Measurements from ENCODE around the gene KIRREL3. TPM values are rescaled to one million over a fixed set of nuclear protein-coding genes. Genes with fewer than 3 reads are reported as not detected.

Gene KIRREL3
- total and polyA plus RNA-seq, 7 experiments from 2014 or later: not detected

DNA sequence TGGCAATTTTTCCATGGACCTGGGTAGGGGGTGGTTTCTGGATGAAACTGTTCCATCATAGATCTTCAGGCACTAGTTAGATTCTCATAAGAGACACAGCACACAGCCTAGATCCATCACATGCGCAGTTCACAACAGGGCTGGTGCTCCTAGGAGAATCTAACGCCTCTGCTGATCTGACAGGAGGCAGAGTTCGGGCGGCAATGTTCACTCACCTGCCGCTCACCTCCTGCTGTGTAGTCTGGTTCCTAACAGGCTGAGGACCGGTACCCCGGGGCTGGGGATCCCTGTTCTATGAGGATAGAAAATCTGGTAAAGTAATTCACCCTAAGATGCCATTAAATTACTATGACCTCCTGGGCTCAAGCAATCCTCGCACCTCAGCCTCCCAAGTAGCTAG, 318.0 kb downstream of the KIRREL3 start:
- intact Hi-C loops (cut with micrococcal nuclease): no loop called here
- CTCF ChIA-PET: no interaction called here
- Mint-ChIP-seq H3K36me3 (no peaks in the 10 kb centered on the region), H3K27me3 (peaks cover 0 to 28% (median 11%) of the 10 kb centered on the region in 5 donors), H3K9me3 (peaks cover 0 to 4% (median 0%) of the 10 kb centered on the region in 11 donors), H3K4me1 (no peaks in the 10 kb centered on the region), H3K27ac (no peak overlapping the region), H3K4me3 (no peak overlapping the region)
- no peaks in the 10 kb centered on the region for H3K9me3 ChIP-seq (ENCODE audit: control insufficient read depth in 2 of 3, low read length in 3 of 3)
- DNase-seq: no peak
- no peak for ATAC-seq
- POLR2A ChIA-PET: no interaction called here
- no peaks in the 10 kb centered on the region for H3K4me1 ChIP-seq (ENCODE audit: control insufficient read depth in 2 of 2, insufficient read depth in 2 of 2, low read length in 2 of 2)
- no peak overlapping the region for H3K27ac ChIP-seq (ENCODE audit: low read depth, low read length)
- H3K27me3 ChIP-seq (ENCODE audit: control insufficient read depth in 2 of 2, insufficient read depth in 2 of 2, low read length in 2 of 2): no peaks in the 10 kb centered on the region
- no peak overlapping the region for H3K4me3 ChIP-seq (ENCODE audit: low read length)
- no peaks in the 10 kb centered on the region for H3K36me3 ChIP-seq (ENCODE audit: control insufficient read depth in 2 of 3, insufficient read depth in 3 of 3, low read length in 3 of 3)

DNA sequence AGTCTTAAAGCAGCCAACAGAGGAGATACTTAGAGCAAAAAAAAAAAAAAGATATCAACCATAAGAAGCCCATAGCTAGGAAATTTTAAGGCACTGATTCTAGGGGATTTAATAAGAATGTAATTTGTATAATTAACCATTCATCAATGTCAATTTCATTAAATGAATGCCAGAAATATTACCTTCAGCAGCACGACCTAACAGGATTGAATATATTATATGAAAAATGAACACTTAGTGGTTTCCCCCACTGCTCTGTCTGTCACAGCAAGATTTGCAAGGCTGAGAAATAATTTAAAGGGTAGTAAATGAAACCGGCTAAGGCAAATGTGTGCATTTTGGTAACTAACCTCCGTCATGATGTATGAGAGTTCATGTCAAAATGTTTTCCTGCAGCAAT, 319.9 kb downstream of the KIRREL3 start:
- no peaks in the 10 kb centered on the region for H3K9me3 ChIP-seq (ENCODE audit: control insufficient read depth in 2 of 3, low read length in 3 of 3)
- CTCF ChIA-PET: no interaction called here
- peaks cover 2 to 30% (median 6%) of the 10 kb centered on the region in 5 donors for H3K27me3 Mint-ChIP-seq
- POLR2A ChIA-PET: no interaction called here
- H3K27me3 ChIP-seq (ENCODE audit: control insufficient read depth in 2 of 2, insufficient read depth in 2 of 2, low read length in 2 of 2): no peaks in the 10 kb centered on the region
- ATAC-seq (no peak), DNase-seq (no peak)
- no peak overlapping the region for H3K27ac ChIP-seq (ENCODE audit: low read depth, low read length)
- no peak overlapping the region for H3K27ac Mint-ChIP-seq
- H3K4me3 Mint-ChIP-seq: no peak overlapping the region
- no peaks in the 10 kb centered on the region for H3K4me1 ChIP-seq (ENCODE audit: control insufficient read depth in 2 of 2, insufficient read depth in 2 of 2, low read length in 2 of 2)
- no peaks in the 10 kb centered on the region for H3K36me3 ChIP-seq (ENCODE audit: control insufficient read depth in 2 of 3, insufficient read depth in 3 of 3, low read length in 3 of 3)
- peaks cover 0 to 4% (median 0%) of the 10 kb centered on the region in 11 donors for H3K9me3 Mint-ChIP-seq
- H3K4me3 ChIP-seq (ENCODE audit: low read length): no peak overlapping the region
- intact Hi-C loops (cut with micrococcal nuclease): no loop called here
- no peaks in the 10 kb centered on the region for H3K36me3 Mint-ChIP-seq
- no peaks in the 10 kb centered on the region for H3K4me1 Mint-ChIP-seq

DNA sequence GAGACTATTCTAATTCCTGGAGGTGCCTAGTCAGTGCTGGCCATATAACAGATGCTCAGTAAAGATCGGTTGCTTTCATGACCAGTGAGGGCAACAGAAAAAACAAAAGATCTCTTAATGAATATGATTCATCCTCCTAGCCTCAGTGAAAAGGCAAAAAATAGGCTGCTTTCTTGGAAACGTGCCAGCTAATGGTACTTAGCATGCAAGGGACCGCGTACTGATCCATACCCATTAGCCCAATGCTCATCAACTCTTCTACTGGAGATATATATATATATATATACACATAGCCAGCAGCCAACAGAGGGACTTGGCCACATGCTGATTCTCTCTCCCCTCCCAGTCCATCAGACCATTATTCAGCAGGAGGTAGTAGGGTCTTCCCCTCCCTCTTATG, 320.4 kb downstream of the KIRREL3 start:
- H3K4me3 Mint-ChIP-seq: no peak overlapping the region
- no peaks in the 10 kb centered on the region for H3K4me1 Mint-ChIP-seq
- no peak overlapping the region for H3K4me3 ChIP-seq (ENCODE audit: low read length)
- H3K36me3 ChIP-seq (ENCODE audit: control insufficient read depth in 2 of 3, insufficient read depth in 3 of 3, low read length in 3 of 3): no peaks in the 10 kb centered on the region
- H3K9me3 ChIP-seq (ENCODE audit: control insufficient read depth in 2 of 3, low read length in 3 of 3): no peaks in the 10 kb centered on the region
- no peak overlapping the region for H3K27ac ChIP-seq (ENCODE audit: low read depth, low read length)
- intact Hi-C loops (cut with micrococcal nuclease): no loop called here
- H3K27me3 ChIP-seq (ENCODE audit: control insufficient read depth in 2 of 2, insufficient read depth in 2 of 2, low read length in 2 of 2): no peaks in the 10 kb centered on the region
- H3K27me3 Mint-ChIP-seq: peaks cover 2 to 32% (median 9%) of the 10 kb centered on the region in 5 donors
- H3K9me3 Mint-ChIP-seq: peaks cover 0 to 4% (median 0%) of the 10 kb centered on the region in 11 donors
- H3K4me1 ChIP-seq (ENCODE audit: control insufficient read depth in 2 of 2, insufficient read depth in 2 of 2, low read length in 2 of 2): no peaks in the 10 kb centered on the region
- ChIA-PET CTCF (no interaction called here), POLR2A (no interaction called here)
- ATAC-seq: no peak
- no peak overlapping the region for H3K27ac Mint-ChIP-seq
- no peaks in the 10 kb centered on the region for H3K36me3 Mint-ChIP-seq
- DNase-seq: no peak

DNA sequence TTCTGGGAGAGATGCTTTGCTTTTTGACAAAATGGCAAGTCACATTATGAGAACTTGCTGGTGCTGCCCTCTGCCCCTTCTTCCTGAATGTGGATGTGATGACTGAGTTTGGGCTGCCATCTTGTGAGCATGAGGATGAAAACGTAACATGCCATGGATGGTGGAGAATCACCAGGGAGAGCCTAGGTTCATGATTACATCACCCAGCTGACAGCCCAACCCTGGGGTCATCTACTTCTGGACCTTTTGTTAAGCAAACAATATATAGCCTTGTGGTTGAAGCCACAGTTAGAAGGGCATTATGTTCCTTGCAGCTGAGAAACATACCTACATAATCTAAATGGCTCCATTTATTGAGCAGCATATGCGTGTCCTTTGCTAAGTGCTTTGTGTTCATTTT, 321.5 kb downstream of the KIRREL3 start:
- ATAC-seq: no peak
- H3K27ac ChIP-seq (ENCODE audit: low read depth, low read length): no peak overlapping the region
- Mint-ChIP-seq H3K36me3 (no peaks in the 10 kb centered on the region), H3K27ac (no peak overlapping the region), H3K4me1 (no peaks in the 10 kb centered on the region), H3K9me3 (peaks cover 0 to 3% (median 0%) of the 10 kb centered on the region in 11 donors), H3K27me3 (peaks cover 2 to 32% (median 8%) of the 10 kb centered on the region in 5 donors), H3K4me3 (no peak overlapping the region)
- no peaks in the 10 kb centered on the region for H3K9me3 ChIP-seq (ENCODE audit: control insufficient read depth in 2 of 3, low read length in 3 of 3)
- H3K4me3 ChIP-seq (ENCODE audit: low read length): no peak overlapping the region
- CTCF ChIA-PET: no interaction called here
- H3K36me3 ChIP-seq (ENCODE audit: control insufficient read depth in 2 of 3, insufficient read depth in 3 of 3, low read length in 3 of 3): no peaks in the 10 kb centered on the region
- intact Hi-C loops (cut with micrococcal nuclease): no loop called here
- no peak for DNase-seq
- H3K4me1 ChIP-seq (ENCODE audit: control insufficient read depth in 2 of 2, insufficient read depth in 2 of 2, low read length in 2 of 2): no peaks in the 10 kb centered on the region
- POLR2A ChIA-PET: no interaction called here
- no peaks in the 10 kb centered on the region for H3K27me3 ChIP-seq (ENCODE audit: control insufficient read depth in 2 of 2, insufficient read depth in 2 of 2, low read length in 2 of 2)

DNA sequence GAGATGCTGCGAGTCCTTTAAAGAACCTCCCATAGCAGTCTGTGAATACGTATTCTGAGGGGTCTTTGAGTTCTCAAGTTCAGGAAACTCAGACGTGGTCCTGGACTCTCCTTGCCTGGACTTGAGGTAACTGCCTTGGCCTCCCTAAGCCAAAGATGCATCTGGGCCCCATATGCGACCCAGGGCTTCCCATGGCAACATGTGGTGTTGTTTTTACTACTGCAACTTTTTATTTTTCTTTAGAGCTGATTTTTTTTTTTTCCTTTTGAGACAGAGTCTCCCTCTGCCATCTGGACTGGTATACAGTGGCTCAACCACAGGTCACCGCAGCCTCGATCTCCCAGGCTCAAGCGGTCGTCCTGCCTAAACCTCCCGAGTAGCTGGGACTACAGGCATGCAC, 324.0 kb downstream of the KIRREL3 start:
- Histone ChIP-seq H3K4me3 (ENCODE audit: low read length) (no peak overlapping the region), H3K27ac (ENCODE audit: low read depth, low read length) (no peak overlapping the region), H3K36me3 (ENCODE audit: control insufficient read depth in 2 of 3, insufficient read depth in 3 of 3, low read length in 3 of 3) (no peaks in the 10 kb centered on the region), H3K27me3 (ENCODE audit: control insufficient read depth in 2 of 2, insufficient read depth in 2 of 2, low read length in 2 of 2) (no peaks in the 10 kb centered on the region), H3K9me3 (ENCODE audit: control insufficient read depth in 2 of 3, low read length in 3 of 3) (no peaks in the 10 kb centered on the region), H3K4me1 (ENCODE audit: control insufficient read depth in 2 of 2, insufficient read depth in 2 of 2, low read length in 2 of 2) (no peaks in the 10 kb centered on the region)
- ChIA-PET CTCF (no interaction called here), POLR2A (no interaction called here)
- Mint-ChIP-seq H3K36me3 (no peaks in the 10 kb centered on the region), H3K4me1 (no peaks in the 10 kb centered on the region), H3K27ac (no peak overlapping the region), H3K4me3 (no peak overlapping the region), H3K27me3 (peaks cover 3 to 36% (median 9%) of the 10 kb centered on the region in 5 donors), H3K9me3 (peaks cover 0 to 3% (median 0%) of the 10 kb centered on the region in 11 donors)
- ATAC-seq (no peak), DNase-seq (no peak)
- intact Hi-C loops (cut with micrococcal nuclease): no loop called here

DNA sequence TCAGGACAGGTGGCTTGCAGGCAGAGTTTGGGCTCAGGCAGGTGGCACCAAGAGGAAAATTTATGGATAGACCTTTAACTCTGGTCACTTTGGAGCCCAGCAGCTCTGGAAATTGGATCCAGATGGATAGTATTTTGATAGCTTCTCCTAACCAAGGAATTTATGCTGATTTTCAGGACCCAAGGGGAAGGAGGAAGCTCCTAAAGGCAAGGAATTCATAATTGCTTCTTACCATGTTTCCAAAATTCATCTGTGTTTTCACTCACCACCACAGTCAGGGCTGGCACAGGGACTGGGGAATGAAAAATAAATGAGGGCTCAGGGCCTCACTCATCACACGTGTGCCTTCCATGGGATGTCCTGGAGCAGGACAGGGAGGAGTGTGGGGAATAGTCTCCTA, 327.3 kb downstream of the KIRREL3 start:
- H3K36me3 Mint-ChIP-seq: no peaks in the 10 kb centered on the region
- ChIA-PET CTCF (no interaction called here), POLR2A (no interaction called here)
- Histone ChIP-seq H3K9me3 (ENCODE audit: control insufficient read depth in 2 of 3, low read length in 3 of 3) (no peaks in the 10 kb centered on the region), H3K27ac (ENCODE audit: low read depth, low read length) (no peak overlapping the region), H3K36me3 (ENCODE audit: control insufficient read depth in 2 of 3, insufficient read depth in 3 of 3, low read length in 3 of 3) (no peaks in the 10 kb centered on the region), H3K27me3 (ENCODE audit: control insufficient read depth in 2 of 2, insufficient read depth in 2 of 2, low read length in 2 of 2) (no peaks in the 10 kb centered on the region), H3K4me1 (ENCODE audit: control insufficient read depth in 2 of 2, insufficient read depth in 2 of 2, low read length in 2 of 2) (no peaks in the 10 kb centered on the region), H3K4me3 (ENCODE audit: low read length) (no peak overlapping the region)
- ATAC-seq (no peak), DNase-seq (no peak)
- peaks cover 10 to 49% (median 27%) of the 10 kb centered on the region in 5 donors for H3K27me3 Mint-ChIP-seq
- peaks cover 0 to 2% (median 0%) of the 10 kb centered on the region in 7 donors for H3K4me1 Mint-ChIP-seq
- H3K9me3 Mint-ChIP-seq: peaks cover 0 to 3% (median 0%) of the 10 kb centered on the region in 11 donors
- intact Hi-C loops (cut with micrococcal nuclease): no loop called here
- no peak overlapping the region for H3K27ac Mint-ChIP-seq
- no peak overlapping the region for H3K4me3 Mint-ChIP-seq

DNA sequence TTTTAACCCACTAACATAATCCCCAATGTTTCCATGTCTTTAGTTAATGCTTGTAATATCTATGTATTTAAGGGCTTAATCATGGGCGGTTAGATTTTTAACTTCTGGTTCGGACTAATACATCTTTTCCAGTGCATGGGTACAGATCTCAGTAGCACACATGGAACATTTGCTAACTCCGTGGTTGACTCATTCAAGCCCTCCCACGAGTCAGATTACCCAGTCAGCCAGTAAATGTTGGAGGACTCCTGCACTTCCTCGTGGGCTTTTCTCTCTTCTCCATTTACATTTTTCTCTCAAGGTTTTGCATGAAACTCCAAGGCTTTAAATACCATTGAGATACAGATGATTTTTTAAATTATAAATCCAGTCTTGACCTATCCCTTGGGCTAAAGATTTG, 331.2 kb downstream of the KIRREL3 start:
- Mint-ChIP-seq H3K27me3 (peaks cover 12 to 42% (median 23%) of the 10 kb centered on the region in 5 donors), H3K36me3 (no peaks in the 10 kb centered on the region)
- CTCF ChIA-PET: no interaction called here

More for the DNA sequence above, 331.2 kb downstream of the KIRREL3 start:
- POLR2A ChIA-PET: no interaction called here
- H3K9me3 Mint-ChIP-seq: peaks cover 0 to 2% (median 0%) of the 10 kb centered on the region in 11 donors
- Histone ChIP-seq H3K27ac (ENCODE audit: low read depth, low read length) (no peak overlapping the region), H3K9me3 (ENCODE audit: control insufficient read depth in 2 of 3, low read length in 3 of 3) (no peaks in the 10 kb centered on the region), H3K4me3 (ENCODE audit: low read length) (no peak overlapping the region), H3K4me1 (ENCODE audit: control insufficient read depth in 2 of 2, insufficient read depth in 2 of 2, low read length in 2 of 2) (no peaks in the 10 kb centered on the region), H3K36me3 (ENCODE audit: control insufficient read depth in 2 of 3, insufficient read depth in 3 of 3, low read length in 3 of 3) (no peaks in the 10 kb centered on the region), H3K27me3 (ENCODE audit: control insufficient read depth in 2 of 2, insufficient read depth in 2 of 2, low read length in 2 of 2) (no peaks in the 10 kb centered on the region)
- intact Hi-C loops (cut with micrococcal nuclease): no loop called here
- no peak for ATAC-seq
- DNase-seq: no peak
- H3K4me3 Mint-ChIP-seq: no peak overlapping the region
- H3K27ac Mint-ChIP-seq: no peak overlapping the region
- H3K4me1 Mint-ChIP-seq: peaks cover 0 to 2% (median 0%) of the 10 kb centered on the region in 7 donors
